Jurkat, Clone E6-1 (cell line): ENCODE measurements around the gene ZNF281.

Experiments
- DNase-seq: peaks from one replicate; pipeline ENCODE4 v3.0.0-alpha.2; 2011; ENCODE audit warnings: low read depth, low spot score
- H3K4me3 ChIP-seq: 2 replicates; pipeline ENCODE4 v1.5.1; 2011; ENCODE audit warnings: mild to moderate bottlenecking, low read length, control low read depth, moderate library complexity

ZNF281 gene

GRCh38 chr1:200399860-200400259 lies 10.0 kb downstream of the ZNF281 start:
- no peak overlapping the region for H3K4me3 ChIP-seq

DNA sequence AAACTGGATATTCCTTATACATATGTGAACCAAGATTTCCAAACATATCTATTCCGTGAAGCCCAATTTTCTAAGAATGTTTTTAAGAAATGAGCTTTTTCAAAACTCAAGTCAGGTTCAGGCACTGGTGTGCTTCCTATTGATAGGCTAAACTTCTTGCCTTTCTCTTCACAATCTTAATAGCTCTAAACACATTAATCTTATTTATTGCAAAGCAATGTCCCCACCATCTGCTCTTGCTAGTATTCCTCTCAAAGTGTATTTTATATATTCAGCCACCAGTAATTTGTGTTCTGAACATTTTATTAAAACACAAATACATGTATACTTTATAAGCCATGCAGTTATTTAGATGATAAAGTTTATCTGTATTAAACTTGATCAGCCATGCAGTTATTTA lies 11.5 kb downstream of the ZNF281 start:
- H3K4me3 ChIP-seq, result no peak overlapping the region
- no peak for DNase-seq

More at GRCh38 chr1:200399860-200400259, 10.0 kb downstream of the ZNF281 start:
- DNase-seq, result no peak

- DNase-seq, result no peak
- no peak overlapping the region for H3K4me3 ChIP-seq
Measured at GRCh38 chr1:200392625-200393185, 17.1 kb downstream of the ZNF281 start.

- no peak overlapping the region for H3K4me3 ChIP-seq
- DNase-seq, result no peak
Measured at GRCh38 chr1:200391747-200392146, 18.1 kb downstream of the ZNF281 start.

DNA sequence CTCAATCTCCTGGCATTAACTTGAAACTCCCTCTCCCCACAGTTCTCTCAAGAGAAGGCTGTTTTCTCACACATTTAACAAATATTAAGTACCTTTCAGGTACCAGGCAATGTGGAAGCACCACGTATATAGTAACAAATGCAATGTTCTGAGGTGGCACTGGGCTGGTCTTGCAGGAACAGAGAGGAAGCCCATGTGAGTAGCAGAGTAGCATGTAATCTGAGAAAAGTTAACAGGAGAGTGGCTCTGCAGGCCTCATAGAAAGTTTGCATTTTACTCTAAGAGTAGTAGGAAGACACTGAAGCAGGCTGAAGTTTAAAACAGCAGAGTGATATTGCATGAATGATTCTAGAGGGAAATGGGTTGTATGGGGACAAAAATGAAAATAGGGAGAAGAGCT lies 21.0 kb downstream of the ZNF281 start:
- no peak overlapping the region for H3K4me3 ChIP-seq
- no peak for DNase-seq

- DNase-seq, result no peak
- H3K4me3 ChIP-seq, result no peak overlapping the region
Measured at GRCh38 chr1:200386416-200386815, 23.4 kb downstream of the ZNF281 start.

DNA sequence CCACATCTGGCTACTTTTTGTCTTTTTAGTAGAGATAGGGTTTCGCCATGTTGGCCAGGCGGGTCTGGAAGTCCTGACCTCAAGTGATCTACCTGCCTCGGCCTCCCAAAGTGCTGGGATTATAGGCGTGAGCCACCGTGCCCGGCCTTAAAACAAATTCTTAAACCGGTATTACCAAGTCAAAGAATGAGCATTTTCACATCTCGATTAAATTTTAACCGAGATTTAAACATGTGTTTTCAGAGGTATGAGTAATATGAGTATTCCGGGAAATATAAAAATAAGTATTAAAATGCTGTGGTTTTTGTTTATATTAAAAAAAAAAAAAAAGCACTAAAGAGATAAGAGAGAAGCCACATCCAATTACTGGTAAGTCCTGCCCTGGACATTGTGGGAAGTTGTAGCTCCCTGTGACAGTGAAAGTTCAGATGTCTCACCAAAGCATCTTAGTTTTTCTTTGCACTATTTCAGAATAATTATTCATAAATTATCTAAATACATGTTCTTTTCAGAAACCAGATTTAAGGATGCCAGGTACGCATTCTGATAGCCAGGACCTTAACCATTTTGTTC lies 24.9 kb downstream of the ZNF281 start:
- H3K4me3 ChIP-seq, result no peak overlapping the region
- DNase-seq, result no peak

- DNase-seq, result no peak
- H3K4me3 ChIP-seq, result no peak overlapping the region
Measured at GRCh38 chr1:200381256-200381984, 28.4 kb downstream of the ZNF281 start.

DNA sequence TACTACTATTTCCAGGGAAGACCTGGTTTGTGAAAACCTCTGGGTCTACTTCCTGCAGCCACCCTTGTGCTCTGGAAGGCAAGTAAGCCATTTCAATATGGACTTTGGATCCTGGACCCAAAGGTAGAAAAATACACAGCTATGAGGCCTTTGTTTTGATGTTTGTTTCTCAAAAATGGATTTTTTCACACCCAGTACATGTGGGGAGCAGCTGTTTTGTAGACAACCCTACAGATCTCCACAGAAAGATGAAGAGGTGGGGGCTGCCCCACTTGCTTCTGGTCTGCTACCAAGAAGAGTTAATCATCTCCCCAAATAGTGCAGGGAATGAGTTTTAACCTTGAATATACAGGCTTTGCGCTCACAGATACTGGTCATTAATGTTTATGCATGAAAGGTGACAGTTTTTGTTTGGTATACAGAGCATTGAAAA lies 29.2 kb downstream of the ZNF281 start:
- DNase-seq, result no peak
- no peak overlapping the region for H3K4me3 ChIP-seq

GRCh38 chr1:200379940-200380588 lies 29.8 kb downstream of the ZNF281 start:
- no peak overlapping the region for H3K4me3 ChIP-seq
- DNase-seq, result no peak

DNA sequence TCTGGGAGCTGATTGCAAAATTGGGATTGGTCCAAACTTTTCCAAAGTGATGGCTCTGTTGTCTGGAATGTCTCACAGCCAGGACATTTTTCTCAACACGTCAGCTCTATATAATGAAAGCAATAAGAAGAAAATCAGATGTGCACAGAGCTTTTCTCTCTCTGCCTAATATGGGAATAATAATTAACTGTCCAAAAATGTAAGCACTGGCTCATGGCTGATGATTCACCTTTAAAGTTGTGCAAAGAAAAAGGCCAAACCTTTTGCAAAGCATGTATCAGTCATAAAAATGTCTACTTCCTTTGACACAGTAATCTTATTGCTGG lies 30.4 kb downstream of the ZNF281 start:
- no peak overlapping the region for H3K4me3 ChIP-seq
- no peak for DNase-seq

DNA sequence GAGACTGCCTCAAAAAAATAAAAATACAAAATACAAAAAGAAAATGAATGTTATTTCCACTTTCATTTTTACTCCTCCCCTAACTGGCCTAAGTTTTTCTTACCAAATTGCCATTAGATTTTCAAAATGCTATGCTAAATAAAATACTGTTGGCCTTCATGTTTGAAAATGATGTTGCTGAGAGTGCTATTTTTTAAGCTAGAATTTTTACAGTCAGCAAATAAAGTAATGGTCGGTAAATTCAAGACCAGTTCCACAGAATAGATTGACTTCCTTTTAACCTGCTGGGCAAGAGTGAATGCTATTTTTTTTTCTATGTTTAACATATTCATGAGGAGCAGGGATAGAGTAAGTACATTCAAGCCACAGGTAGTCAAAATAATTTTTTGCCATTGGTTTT lies 31.7 kb downstream of the ZNF281 start:
- H3K4me3 ChIP-seq, result no peak overlapping the region
- DNase-seq, result no peak

- H3K4me3 ChIP-seq, result no peak overlapping the region
- DNase-seq, result no peak
Measured at GRCh38 chr1:200376528-200376927, 33.3 kb downstream of the ZNF281 start.

- H3K4me3 ChIP-seq, result no peak overlapping the region
- DNase-seq, result no peak
Measured at GRCh38 chr1:200374569-200375295, 35.1 kb downstream of the ZNF281 start.

DNA sequence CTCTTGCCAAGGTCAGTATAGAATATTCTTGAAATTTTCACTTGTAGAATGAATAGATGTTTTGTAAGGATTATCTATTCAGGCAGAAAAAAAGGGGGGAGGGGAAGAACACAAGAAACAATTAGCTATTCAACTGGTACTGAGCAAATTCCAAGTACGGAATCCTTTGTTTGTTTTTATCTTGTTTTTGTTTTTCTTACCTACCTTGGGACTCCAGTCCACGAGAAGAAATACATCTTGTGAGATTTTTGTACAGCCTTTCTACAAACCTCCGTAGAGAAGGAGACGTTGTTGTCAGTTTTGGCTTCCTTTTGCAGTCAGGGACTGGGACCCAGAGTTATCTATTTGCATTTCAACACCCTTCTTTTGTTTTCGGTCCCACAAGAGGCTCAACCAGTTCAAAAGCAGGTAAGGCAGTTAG lies 36.0 kb downstream of the ZNF281 start:
- H3K4me3 ChIP-seq, result no peak overlapping the region
- no peak for DNase-seq

DNA sequence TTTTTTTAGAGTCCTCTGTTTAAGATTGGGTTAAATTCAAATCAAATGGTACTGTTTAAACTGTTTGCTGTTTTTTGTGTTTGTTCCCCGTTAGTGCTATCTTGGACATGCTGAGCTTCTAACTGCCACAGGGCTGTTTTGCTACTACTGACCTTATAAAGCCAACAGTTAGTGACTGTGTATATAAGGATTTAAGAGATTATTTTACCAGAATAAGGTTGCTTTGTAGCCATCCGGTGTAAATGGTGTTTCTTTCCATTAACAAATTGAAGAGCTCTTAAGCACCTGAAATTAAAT lies 37.0 kb downstream of the ZNF281 start:
- no peak for DNase-seq
- H3K4me3 ChIP-seq, result no peak overlapping the region

DNA sequence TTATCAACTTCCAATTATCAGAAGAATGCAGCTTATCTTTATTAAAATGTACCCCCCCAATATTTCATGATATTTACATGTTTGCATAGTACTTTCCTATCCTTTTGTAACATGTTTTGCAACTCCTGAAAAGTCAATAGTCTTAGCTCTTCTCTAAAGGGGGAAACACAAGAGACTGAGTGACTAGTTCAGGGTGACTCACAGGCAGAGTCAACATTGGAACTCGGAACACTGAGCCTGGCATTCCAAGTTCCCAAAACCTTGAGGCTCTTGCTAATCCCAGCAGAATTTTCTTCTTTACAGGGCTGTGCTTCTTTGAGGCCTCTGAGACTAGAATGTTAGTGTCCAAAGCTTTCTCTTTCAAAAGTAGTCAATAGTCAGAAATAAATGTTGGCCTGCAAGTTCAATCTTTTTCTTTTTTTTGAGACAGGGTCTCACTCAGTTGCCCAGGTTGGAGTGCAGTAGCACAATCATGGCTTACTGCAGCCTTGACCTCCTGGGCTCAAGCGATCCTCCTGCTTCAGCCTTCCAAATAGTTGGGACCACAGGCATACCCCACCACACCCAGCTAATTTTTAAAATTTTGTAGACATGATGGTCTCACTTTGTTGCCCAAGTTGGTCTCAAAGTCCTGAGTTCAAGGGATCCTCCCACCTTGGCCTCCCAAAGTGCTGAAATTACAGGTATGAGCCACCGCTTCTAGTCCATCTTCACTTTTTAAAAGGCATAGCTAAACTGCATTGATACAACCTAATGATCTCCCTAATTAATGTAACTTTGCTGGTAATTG lies 37.5 kb downstream of the ZNF281 start:
- no peak overlapping the region for H3K4me3 ChIP-seq
- DNase-seq, result no peak

DNA sequence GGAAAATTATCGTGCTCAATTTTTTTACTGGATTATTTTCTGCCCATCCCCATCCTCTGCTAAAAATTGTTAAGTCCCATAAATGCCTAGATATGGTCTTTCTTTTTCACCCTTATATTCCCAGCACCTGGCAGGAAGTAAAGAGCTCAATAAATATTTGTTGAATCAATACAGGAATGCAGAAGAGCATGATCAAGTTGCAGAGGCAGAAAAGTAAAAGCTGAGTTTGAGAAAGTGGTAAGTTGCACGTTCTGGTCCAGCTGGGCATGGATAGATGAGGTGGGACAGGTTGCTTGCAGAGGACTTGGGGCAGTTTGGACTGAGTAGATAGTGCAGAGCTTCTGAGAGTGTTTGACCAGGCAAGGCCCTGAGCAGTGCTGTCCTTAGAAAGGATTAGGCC lies 40.1 kb downstream of the ZNF281 start:
- H3K4me3 ChIP-seq, result no peak overlapping the region
- no peak for DNase-seq

DNA sequence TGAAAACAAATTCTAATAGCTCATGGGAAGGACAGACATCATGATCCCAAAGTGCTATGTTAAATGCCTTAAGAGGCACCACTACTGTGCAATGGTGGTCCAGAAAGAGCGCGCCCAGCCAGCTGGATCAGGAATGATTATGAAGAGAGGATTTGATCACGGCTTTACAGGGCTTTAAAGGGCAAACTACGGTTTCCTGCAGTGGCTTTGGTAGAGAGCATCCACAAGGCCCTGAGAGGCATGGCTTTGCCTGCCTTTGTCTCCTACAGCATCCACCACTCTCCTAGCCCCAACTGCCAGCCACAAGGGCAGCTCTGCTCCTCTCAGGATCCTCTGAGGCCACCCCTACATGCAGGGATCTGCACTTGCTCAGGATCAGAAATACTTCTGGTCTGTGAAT lies 40.7 kb downstream of the ZNF281 start:
- no peak overlapping the region for H3K4me3 ChIP-seq
- DNase-seq, result no peak
